ENCODE data around the gene RASA3.
A peak's percentile ranks its signal among the peaks of the same experiment; 100 is the strongest.

The RASA3 gene

GRCh38 chr13:113941571-113942191, 190.7 kb downstream of the RASA3 start:
- no peak overlapping the region for H3K4me3 ChIP-seq
- no peaks in the 10 kb centered on the region for H3K36me3 ChIP-seq
- H3K4me1 ChIP-seq: peaks cover 38% of the 10 kb centered on the region
- H3K9me3 ChIP-seq: no peaks in the 10 kb centered on the region
- no peak for TF ChIP-seq Cebpa-rat (IDR thresholded peaks at IDR 0.05)
- no peaks in the 10 kb centered on the region for H3K27me3 ChIP-seq
- H4K20me1 ChIP-seq: no peaks in the 10 kb centered on the region
- no peak overlapping the region for H3K9ac ChIP-seq
- no peak overlapping the region for H3K27ac ChIP-seq
- no peak overlapping the region for H3K4me2 ChIP-seq

- TF ChIP-seq Cebpa-rat (IDR thresholded peaks at IDR 0.05): no peak
- no peaks in the 10 kb centered on the region for H3K36me3 ChIP-seq
Measured at GRCh38 chr13:113939944-113940297, 192.5 kb downstream of the RASA3 start.

GRCh38 chr13:113939129-113939943, 193.1 kb downstream of the RASA3 start:
- no peak overlapping the region for H3K4me2 ChIP-seq
- no peaks in the 10 kb centered on the region for H3K9me3 ChIP-seq
- H3K4me1 ChIP-seq: peaks cover 26% of the 10 kb centered on the region
- H3K4me3 ChIP-seq: no peak overlapping the region
- no peaks in the 10 kb centered on the region for H3K27me3 ChIP-seq
- no peak for TF ChIP-seq Cebpa-rat (IDR thresholded peaks at IDR 0.05)
- no peak overlapping the region for H3K9ac ChIP-seq
- H3K36me3 ChIP-seq: no peaks in the 10 kb centered on the region
- H3K27ac ChIP-seq: no peak overlapping the region
- no peaks in the 10 kb centered on the region for H4K20me1 ChIP-seq

More at GRCh38 chr13:113939944-113940297, 192.5 kb downstream of the RASA3 start:
- H3K4me2 ChIP-seq: peak overlapping the region; percentile 19; the same call in 1 of the 2 replicates
- H3K27me3 ChIP-seq: no peaks in the 10 kb centered on the region
- no peaks in the 10 kb centered on the region for H3K9me3 ChIP-seq
- H3K9ac ChIP-seq: no peak overlapping the region
- H3K27ac ChIP-seq: no peak overlapping the region
- H4K20me1 ChIP-seq: no peaks in the 10 kb centered on the region
- H3K4me1 ChIP-seq: peaks cover 26% of the 10 kb centered on the region
- no peak overlapping the region for H3K4me3 ChIP-seq

GRCh38 chr13:113938716-113939115, 193.7 kb downstream of the RASA3 start:
- no peaks in the 10 kb centered on the region for H3K36me3 ChIP-seq
- H3K9ac ChIP-seq: no peak overlapping the region
- TF ChIP-seq Cebpa-rat (IDR thresholded peaks at IDR 0.05): no peak
- peaks cover 31% of the 10 kb centered on the region for H3K4me1 ChIP-seq
- no peak overlapping the region for H3K4me3 ChIP-seq
- no peaks in the 10 kb centered on the region for H3K27me3 ChIP-seq
- H3K27ac ChIP-seq: no peak overlapping the region
- H3K9me3 ChIP-seq: no peaks in the 10 kb centered on the region
- H3K4me2 ChIP-seq: no peak overlapping the region
- no peaks in the 10 kb centered on the region for H4K20me1 ChIP-seq

- Histone ChIP-seq H3K4me3 (no peak overlapping the region), H3K27me3 (no peaks in the 10 kb centered on the region), H3K9ac (no peak overlapping the region), H3K27ac (no peak overlapping the region), H4K20me1 (no peaks in the 10 kb centered on the region), H3K4me1 (peaks cover 32% of the 10 kb centered on the region), H3K9me3 (no peaks in the 10 kb centered on the region), H3K4me2 (peak overlapping the region; percentile 49), H3K36me3 (no peaks in the 10 kb centered on the region)
- TF ChIP-seq Cebpa-rat (IDR thresholded peaks at IDR 0.05): no peak
Measured at GRCh38 chr13:113938246-113938645, 194.2 kb downstream of the RASA3 start.

- Histone ChIP-seq H3K27me3 (no peaks in the 10 kb centered on the region), H4K20me1 (no peaks in the 10 kb centered on the region), H3K4me3 (no peak overlapping the region), H3K4me2 (peak overlapping the region; percentile 49), H3K27ac (no peak overlapping the region), H3K36me3 (no peaks in the 10 kb centered on the region), H3K9ac (no peak overlapping the region), H3K9me3 (no peaks in the 10 kb centered on the region), H3K4me1 (peaks cover 32% of the 10 kb centered on the region)
- no peak for TF ChIP-seq Cebpa-rat (IDR thresholded peaks at IDR 0.05)
Measured at GRCh38 chr13:113937527-113938180, 194.8 kb downstream of the RASA3 start.

GRCh38 chr13:113937073-113937472, 195.3 kb downstream of the RASA3 start:
- Histone ChIP-seq H4K20me1 (no peaks in the 10 kb centered on the region), H3K9ac (no peak overlapping the region), H3K27ac (no peak overlapping the region), H3K4me1 (peaks cover 32% of the 10 kb centered on the region), H3K4me3 (no peak overlapping the region), H3K4me2 (peak overlapping the region; percentile 49), H3K27me3 (no peaks in the 10 kb centered on the region), H3K36me3 (no peaks in the 10 kb centered on the region), H3K9me3 (no peaks in the 10 kb centered on the region)
- no peak for TF ChIP-seq Cebpa-rat (IDR thresholded peaks at IDR 0.05)

GRCh38 chr13:113936166-113936965, 196.1 kb downstream of the RASA3 start:
- H3K4me1 ChIP-seq: peaks cover 32% of the 10 kb centered on the region
- H3K27ac ChIP-seq: no peak overlapping the region
- H3K4me2 ChIP-seq: no peak overlapping the region
- no peaks in the 10 kb centered on the region for H3K36me3 ChIP-seq
- H3K9me3 ChIP-seq: no peaks in the 10 kb centered on the region
- no peak overlapping the region for H3K4me3 ChIP-seq
- no peaks in the 10 kb centered on the region for H3K27me3 ChIP-seq
- no peaks in the 10 kb centered on the region for H4K20me1 ChIP-seq
- no peak for TF ChIP-seq Cebpa-rat (IDR thresholded peaks at IDR 0.05)
- no peak overlapping the region for H3K9ac ChIP-seq

- no peaks in the 10 kb centered on the region for H3K27me3 ChIP-seq
Measured at GRCh38 chr13:113935001-113935844, 197.2 kb downstream of the RASA3 start.

More at GRCh38 chr13:113935001-113935844, 197.2 kb downstream of the RASA3 start:
- no peak overlapping the region for H3K4me3 ChIP-seq
- H3K4me1 ChIP-seq: peaks cover 31% of the 10 kb centered on the region
- H3K9me3 ChIP-seq: no peaks in the 10 kb centered on the region
- no peak overlapping the region for H3K27ac ChIP-seq
- H3K4me2 ChIP-seq: no peak overlapping the region
- TF ChIP-seq Cebpa-rat (IDR thresholded peaks at IDR 0.05): no peak
- no peak overlapping the region for H3K9ac ChIP-seq
- H3K36me3 ChIP-seq: no peaks in the 10 kb centered on the region
- no peaks in the 10 kb centered on the region for H4K20me1 ChIP-seq
